NCI-H1417 (cell line): ENCODE measurements around the gene HOXD3.
A peak's percentile ranks its signal among the peaks of the same experiment; 100 is the strongest.

ENCODE experiments used
- DNase-seq, 3 experiments: peaks; one replicate each; lab custom pipeline; 2025; lab: John Stamatoyannopoulos, UW

HOXD3 gene

GRCh38 chr2:176149481-176149938 is 7.6 kb upstream of the HOXD3 start:
- DNase-seq, result no peak

- DNase-seq, result no peak
Observed at GRCh38 chr2:176149939-176150583, 7.0 kb upstream of the HOXD3 start.

GRCh38 chr2:176150584-176151441 is 6.3 kb upstream of the HOXD3 start:
- DNase-seq, result no peak

GRCh38 chr2:176151442-176152287 is 5.4 kb upstream of the HOXD3 start, which contains the start of gene HOXD4:
TSS of gene HOXD4 (plus strand) at chr2:176151550. CDS start at chr2:176151634, 84 bp downstream.
- peak in 2 of 3 experiments; percentile 77 to 78 for DNase-seq

GRCh38 chr2:176152350-176153181 is 4.5 kb upstream of the HOXD3 start:
- DNase-seq, result peak in 2 of 3 experiments; percentile 75 to 76

- no peak for DNase-seq
Observed at GRCh38 chr2:176154576-176155252, 2.4 kb upstream of the HOXD3 start.

- no peak for DNase-seq
Observed at GRCh38 chr2:176155356-176156044, 1.6 kb upstream of the HOXD3 start.

- DNase-seq, result no peak
Observed at GRCh38 chr2:176156301-176156806, 753 bp upstream of the HOXD3 start.

- no peak for DNase-seq
Observed at GRCh38 chr2:176157499-176158185, 535 bp downstream of the HOXD3 start.

GRCh38 chr2:176158186-176158591 is 1.1 kb downstream of the HOXD3 start:
- DNase-seq, result no peak

- no peak for DNase-seq
Observed at GRCh38 chr2:176158855-176159662, 2.0 kb downstream of the HOXD3 start.

- no peak for DNase-seq
Observed at GRCh38 chr2:176159663-176160250, 2.6 kb downstream of the HOXD3 start.

GRCh38 chr2:176160251-176160985 is 3.3 kb downstream of the HOXD3 start:
- no peak for DNase-seq

- no peak for DNase-seq
Observed at GRCh38 chr2:176160986-176161824, 4.1 kb downstream of the HOXD3 start.

GRCh38 chr2:176161825-176162626 is 4.9 kb downstream of the HOXD3 start:
- no peak for DNase-seq
